Peyer's patch (tissue), 4 donors: Measurements from ENCODE around the gene TNIP3.

Experiments used
- POLR2A ChIP-seq, 2 donors: fragments of 450-650 bp; IDR thresholded peaks; one replicate each; pipeline ENCODE4 v1.5.1; 2017; ENCODE audit warnings: antibody characterized with exemption in 2 of 2, mild to moderate bottlenecking in 2 of 2, moderate library complexity in 2 of 2
- TF ChIP-seq, protein P1 (sequence below), 6 experiments: fragments of 450-650 bp in 4 of 6; fragments of 200-600 bp in 2 of 6; sonication (generic) in 1 of 6; IDR thresholded peaks; one replicate each; pipeline ENCODE4 v1.5.1; 2017 to 2019; ENCODE audit warnings: antibody characterized with exemption in 6 of 6, mild to moderate bottlenecking in 3 of 6, moderate library complexity in 1 of 6

DNA sequence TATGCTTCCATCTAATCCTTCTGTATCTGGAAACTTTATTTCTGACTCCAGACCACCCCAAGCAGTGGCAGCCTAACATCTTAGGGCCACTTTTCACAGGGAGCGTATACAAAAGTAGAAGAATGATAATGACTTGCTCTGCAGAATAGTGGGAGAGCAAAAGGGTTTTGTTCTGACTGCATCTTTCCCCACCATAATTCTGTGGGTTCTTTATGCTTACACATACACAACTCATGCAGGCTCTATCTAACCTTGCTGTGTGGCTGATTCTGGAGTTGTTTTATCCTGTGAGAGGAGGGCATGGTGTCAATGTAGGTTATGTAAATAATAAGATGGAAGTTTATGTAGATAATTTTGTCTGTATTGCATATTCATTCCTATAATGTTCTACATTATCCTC is 49.4 kb downstream of the TNIP3 start:
- TF ChIP-seq, protein P1, sequence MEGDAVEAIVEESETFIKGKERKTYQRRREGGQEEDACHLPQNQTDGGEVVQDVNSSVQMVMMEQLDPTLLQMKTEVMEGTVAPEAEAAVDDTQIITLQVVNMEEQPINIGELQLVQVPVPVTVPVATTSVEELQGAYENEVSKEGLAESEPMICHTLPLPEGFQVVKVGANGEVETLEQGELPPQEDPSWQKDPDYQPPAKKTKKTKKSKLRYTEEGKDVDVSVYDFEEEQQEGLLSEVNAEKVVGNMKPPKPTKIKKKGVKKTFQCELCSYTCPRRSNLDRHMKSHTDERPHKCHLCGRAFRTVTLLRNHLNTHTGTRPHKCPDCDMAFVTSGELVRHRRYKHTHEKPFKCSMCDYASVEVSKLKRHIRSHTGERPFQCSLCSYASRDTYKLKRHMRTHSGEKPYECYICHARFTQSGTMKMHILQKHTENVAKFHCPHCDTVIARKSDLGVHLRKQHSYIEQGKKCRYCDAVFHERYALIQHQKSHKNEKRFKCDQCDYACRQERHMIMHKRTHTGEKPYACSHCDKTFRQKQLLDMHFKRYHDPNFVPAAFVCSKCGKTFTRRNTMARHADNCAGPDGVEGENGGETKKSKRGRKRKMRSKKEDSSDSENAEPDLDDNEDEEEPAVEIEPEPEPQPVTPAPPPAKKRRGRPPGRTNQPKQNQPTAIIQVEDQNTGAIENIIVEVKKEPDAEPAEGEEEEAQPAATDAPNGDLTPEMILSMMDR (IDR thresholded peaks at IDR 0.05): no peak
- no peak for TF ChIP-seq POLR2A (IDR thresholded peaks at IDR 0.05)
